ENCODE data around the gene OR6A2.

OR6A2 gene

GRCh38 chr11:6755953-6756347, 43.5 kb downstream of the OR6A2 start:
- DNase-seq = no peak

- peak; percentile 22 for DNase-seq
These were observed 44.1 kb downstream of the OR6A2 start for GRCh38 chr11:6755303-6755952.

GRCh38 chr11:6747097-6747668, 52.3 kb downstream of the OR6A2 start:
- no peak for DNase-seq

GRCh38 chr11:6746626-6747025, 52.9 kb downstream of the OR6A2 start:
- no peak for DNase-seq

GRCh38 chr11:6746086-6746618, 53.3 kb downstream of the OR6A2 start:
- DNase-seq = peak; percentile 21

GRCh38 chr11:6745465-6746015, 53.9 kb downstream of the OR6A2 start:
- DNase-seq = no peak

GRCh38 chr11:6745018-6745417, 54.5 kb downstream of the OR6A2 start:
- no peak for DNase-seq

GRCh38 chr11:6742260-6742659, 57.2 kb downstream of the OR6A2 start:
- no peak for DNase-seq
